Hepatocyte (in vitro differentiated cells): ENCODE results near the gene MRNIP. TPM values are rescaled to one million over a fixed set of nuclear protein-coding genes. Genes with fewer than 3 reads are reported as not detected.

ENCODE experiments used
- DNase-seq: peaks from one replicate; pipeline ENCODE4 v3.0.0-alpha.2; 2016; ENCODE audit warnings: low spot score
- H2AFZ ChIP-seq: fragments of 200-600 bp; sonication (generic); 2 replicates; pipeline ENCODE4 v1.6.0; 2016; ENCODE audit warnings: antibody characterized with exemption, mild to moderate bottlenecking
- H3K27ac ChIP-seq: fragments of 200-600 bp; sonication (generic); 2 replicates; pipeline ENCODE4 v1.5.1; 2016; ENCODE audit warnings: mild to moderate bottlenecking
- H3K27me3 ChIP-seq: fragments of 200-600 bp; sonication (generic); 2 replicates; pipeline ENCODE4 v1.6.1; 2016
- H3K36me3 ChIP-seq: fragments of 200-600 bp; sonication (generic); replicated peaks from 2 replicates; pipeline ENCODE4 v1.5.1; 2016; ENCODE audit warnings: low read depth; ENCODE audit not compliant: insufficient read depth
- H3K4me1 ChIP-seq: fragments of 200-600 bp; sonication (generic); 2 replicates; pipeline ENCODE4 v1.5.1; 2016; ENCODE audit warnings: mild to moderate bottlenecking, moderate library complexity; ENCODE audit not compliant: insufficient read depth
- H3K4me2 ChIP-seq: fragments of 200-600 bp; sonication (generic); 2 replicates; pipeline ENCODE4 v1.6.0; 2016
- H3K4me3 ChIP-seq: fragments of 200-600 bp; sonication (generic); 2 replicates; pipeline ENCODE4 v1.5.1; 2016; ENCODE audit warnings: mild to moderate bottlenecking
- H3K79me2 ChIP-seq: fragments of 200-600 bp; sonication (generic); 2 replicates; pipeline ENCODE4 v1.6.0; 2017; ENCODE audit warnings: mild to moderate bottlenecking
- H3K9me2 ChIP-seq: fragments of 200-600 bp; sonication (generic); replicated peaks from 2 replicates; pipeline ENCODE4 v1.6.0; 2017; ENCODE audit warnings: mild to moderate bottlenecking; ENCODE audit not compliant: insufficient read depth
- H3K9me3 ChIP-seq: fragments of 200-600 bp; sonication (generic); 2 replicates; pipeline ENCODE4 v1.5.1; 2016; ENCODE audit warnings: low read depth, mild to moderate bottlenecking
- H4K20me1 ChIP-seq: fragments of 200-600 bp; sonication (generic); 2 replicates; pipeline ENCODE4 v1.6.0; 2016; ENCODE audit warnings: mild to moderate bottlenecking; ENCODE audit not compliant: insufficient read depth, poor library complexity, severe bottlenecking
- CTCF ChIP-seq: fragments of 200-600 bp; sonication (generic); IDR thresholded peaks from 2 replicates; pipeline ENCODE4 v1.5.1; 2016; ENCODE audit warnings: antibody characterized with exemption, mild to moderate bottlenecking; ENCODE audit not compliant: poor library complexity
- EZH2 ChIP-seq: fragments of 200-600 bp; sonication (generic); IDR thresholded peaks from 2 replicates; pipeline ENCODE4 v1.6.1; 2016; ENCODE audit warnings: antibody characterized with exemption, mild to moderate bottlenecking, borderline replicate concordance
- EZH2phosphoT487 ChIP-seq: fragments of 200-600 bp; sonication (generic); IDR thresholded peaks from one replicate; pipeline ENCODE4 v1.6.1; 2018; ENCODE audit warnings: antibody characterized with exemption, mild to moderate bottlenecking, low read depth, moderate library complexity; ENCODE audit not compliant: unreplicated experiment, severe bottlenecking
- WGBS: methylation state at CpG from one replicate; pipeline ENCODE4 v1.1.6; 2016; ENCODE audit warnings: low lambda C conversion rate; ENCODE audit errors: missing lambda C conversion rate; 5-methylcytosine and 5-hydroxymethylcytosine counted together
- polyA plus RNA-seq: library from polyadenylated mRNA; unstranded; fragments of >200 nt; fragmentation: Nextera tagmentation; extraction: Ambion mirVana; gene quantifications from 2 replicates; pipeline ENCODE4 v1.2.1, GENCODE V29; 2016
- total RNA-seq: library from RNA; depleted of rRNA; stranded (reverse); fragments of >200 nt; gene quantifications from 2 replicates; pipeline ENCODE4 v1.2.3, GENCODE V29; 2014

MRNIP gene
- total and polyA plus RNA-seq, 2 experiments from 2014 or later: 21.2 to 28.5 TPM

GRCh38 chr5:179886190-179886911, 27.7 kb upstream of the MRNIP start:
- Histone ChIP-seq H3K27ac (peak overlapping the region; percentile 66), H3K36me3 (peaks cover 5% of the 10 kb centered on the region), H3K79me2 (no peaks in the 10 kb centered on the region), H3K4me2 (no peak overlapping the region), H3K4me1 (no peaks in the 10 kb centered on the region), H3K27me3 (no peaks in the 10 kb centered on the region), H2AFZ (no peak overlapping the region), H4K20me1 (no peaks in the 10 kb centered on the region), H3K9me2 (no peaks in the 10 kb centered on the region), H3K9me3 (peaks cover 25% of the 10 kb centered on the region), H3K4me3 (no peak overlapping the region)
- WGBS: 78% methylated on average over 14 of the region's 14 CpGs
- DNase-seq: no peak
- TF ChIP-seq EZH2phosphoT487: no peak
- no peak for TF ChIP-seq CTCF
- no peak for TF ChIP-seq EZH2

- WGBS: 97% methylated on average over 13 of the region's 13 CpGs
- Histone ChIP-seq H3K9me2 (no peaks in the 10 kb centered on the region), H3K4me2 (no peak overlapping the region), H3K79me2 (no peaks in the 10 kb centered on the region), H3K27me3 (no peaks in the 10 kb centered on the region), H3K4me1 (no peaks in the 10 kb centered on the region), H3K4me3 (no peak overlapping the region), H3K36me3 (peaks cover 5% of the 10 kb centered on the region), H4K20me1 (no peaks in the 10 kb centered on the region), H3K9me3 (peaks cover 25% of the 10 kb centered on the region), H3K27ac (peak overlapping the region; percentile 66), H2AFZ (no peak overlapping the region)
- DNase-seq: no peak
- TF ChIP-seq EZH2 (no peak), CTCF (no peak), EZH2phosphoT487 (no peak)
Observed at GRCh38 chr5:179885491-179886090, 27.0 kb upstream of the MRNIP start.

- Histone ChIP-seq H4K20me1 (no peaks in the 10 kb centered on the region), H3K9me3 (peaks cover 25% of the 10 kb centered on the region)
Observed at GRCh38 chr5:179883163-179883562, 24.5 kb upstream of the MRNIP start.

More at GRCh38 chr5:179883163-179883562, 24.5 kb upstream of the MRNIP start:
- peaks cover 5% of the 10 kb centered on the region for H3K36me3 ChIP-seq
- H3K9me2 ChIP-seq: no peaks in the 10 kb centered on the region
- TF ChIP-seq EZH2 (no peak), EZH2phosphoT487 (no peak), CTCF (no peak)
- H3K4me3 ChIP-seq: no peak overlapping the region
- no peaks in the 10 kb centered on the region for H3K79me2 ChIP-seq
- H3K4me2 ChIP-seq: no peak overlapping the region
- no peak overlapping the region for H3K27ac ChIP-seq
- no peak for DNase-seq
- no peaks in the 10 kb centered on the region for H3K4me1 ChIP-seq
- no peaks in the 10 kb centered on the region for H3K27me3 ChIP-seq
- 97% methylated on average over 3 of the region's 3 CpGs for WGBS
- H2AFZ ChIP-seq: no peak overlapping the region
